Liver (tissue), 9 donors: ENCODE data around the gene SERPINA4. TPM values are rescaled to one million over a fixed set of nuclear protein-coding genes. Genes with fewer than 3 reads are reported as not detected.

Experiments used
- DNase-seq: peaks from one replicate; pipeline ENCODE4 v3.0.0-alpha.2; 2017; ENCODE audit warnings: low spot score
- H3K27ac ChIP-seq, 2 donors: one replicate each; pipeline ENCODE4 v1.7.0; 2013; ENCODE audit warnings: inconsistent platforms in 2 of 2, low read length in 2 of 2, control low read depth in 1 of 2, low read depth in 1 of 2, mild to moderate bottlenecking in 1 of 2
- H3K27me3 ChIP-seq, 4 donors: one replicate each; pipeline versions ENCODE4 v1.6.1 to v1.7.0; 2013; ENCODE audit warnings: low read length in 3 of 4, inconsistent platforms in 1 of 4, mild to moderate bottlenecking in 1 of 4, moderate library complexity in 1 of 4; ENCODE audit not compliant: control insufficient read depth in 4 of 4, insufficient read depth in 4 of 4
- H3K36me3 ChIP-seq, 4 donors: one replicate each; pipeline versions ENCODE4 v1.6.1 to v1.7.0; 2013; ENCODE audit warnings: low read length in 3 of 4, mild to moderate bottlenecking in 3 of 4, low read depth in 1 of 4, moderate library complexity in 1 of 4; ENCODE audit not compliant: control insufficient read depth in 4 of 4, insufficient read depth in 3 of 4
- H3K4me1 ChIP-seq, 4 donors: one replicate each; pipeline versions ENCODE4 v1.6.1 to v1.7.0; 2013; ENCODE audit warnings: low read length in 3 of 4, mild to moderate bottlenecking in 3 of 4, moderate library complexity in 1 of 4; ENCODE audit not compliant: control insufficient read depth in 4 of 4, insufficient read depth in 4 of 4
- H3K4me3 ChIP-seq, 3 donors: one replicate each; pipeline versions ENCODE4 v1.6.1 to v1.7.0; 2013; ENCODE audit warnings: low read length in 3 of 3, control low read depth in 1 of 3, low read depth in 1 of 3, mild to moderate bottlenecking in 1 of 3
- H3K9ac ChIP-seq, 2 donors: one replicate each; pipeline ENCODE4 v1.7.0; 2013; ENCODE audit warnings: low read length in 2 of 2, mild to moderate bottlenecking in 2 of 2, moderate library complexity in 2 of 2, control low read depth in 1 of 2, low read depth in 1 of 2
- H3K9me3 ChIP-seq, 4 donors: one replicate each; pipeline versions ENCODE4 v1.6.1 to v1.7.0; 2013; ENCODE audit warnings: low read length in 3 of 4; ENCODE audit not compliant: control insufficient read depth in 4 of 4
- ATF3 ChIP-seq: IDR thresholded peaks from 2 replicates; pipeline ENCODE4 v1.6.1; 2016; ENCODE audit warnings: antibody characterized with exemption
- CTCF ChIP-seq: fragments of 150-350 bp; IDR thresholded peaks from 2 replicates; pipeline ENCODE4 v1.5.1; 2017; ENCODE audit warnings: improper control_type of control experiment, low read depth, low read length; ENCODE audit not compliant: missing input control
- EGR1 ChIP-seq, 2 donors: IDR thresholded peaks; 2 replicates each; pipeline ENCODE4 v1.6.1; 2016 to 2018; ENCODE audit warnings: antibody characterized with exemption in 2 of 2, low read depth in 2 of 2
- FOXA1 ChIP-seq: IDR thresholded peaks from 2 replicates; pipeline ENCODE4 v1.6.1; 2016; ENCODE audit warnings: antibody characterized with exemption
- FOXA2 ChIP-seq: IDR thresholded peaks from 2 replicates; pipeline ENCODE4 v1.6.1; 2016; ENCODE audit warnings: antibody characterized with exemption
- GABPA ChIP-seq, 2 donors: IDR thresholded peaks in 1 of 2; conservative IDR thresholded peaks in 1 of 2; 2 replicates each; pipeline ENCODE4 v1.6.1; 2016; ENCODE audit warnings: antibody characterized with exemption in 2 of 2, mild to moderate bottlenecking in 1 of 2, moderate library complexity in 1 of 2
- HNF4A ChIP-seq, 2 donors: conservative IDR thresholded peaks; 2 replicates each; pipeline ENCODE4 v1.6.1; 2016; ENCODE audit warnings: antibody characterized with exemption in 2 of 2, mild to moderate bottlenecking in 2 of 2
- HNF4G ChIP-seq: IDR thresholded peaks from 2 replicates; pipeline ENCODE4 v1.6.1; 2016; ENCODE audit warnings: antibody characterized with exemption
- JUND ChIP-seq, 2 donors: IDR thresholded peaks; 2 replicates each; pipeline ENCODE4 v1.6.1; 2016; ENCODE audit warnings: antibody characterized with exemption in 2 of 2
- MAX ChIP-seq: IDR thresholded peaks from 2 replicates; pipeline ENCODE4 v1.6.1; 2016; ENCODE audit warnings: antibody characterized with exemption
- NR2F2 ChIP-seq: IDR thresholded peaks from 2 replicates; pipeline ENCODE4 v1.6.1; 2016; ENCODE audit warnings: antibody characterized with exemption
- RAD21 ChIP-seq, 2 donors: IDR thresholded peaks; 2 replicates each; pipeline ENCODE4 v1.6.1; 2016; ENCODE audit warnings: antibody characterized with exemption in 2 of 2, mild to moderate bottlenecking in 2 of 2
- REST ChIP-seq: IDR thresholded peaks from 2 replicates; pipeline ENCODE4 v1.6.1; 2016; ENCODE audit warnings: antibody characterized with exemption, mild to moderate bottlenecking
- RXRA ChIP-seq, 2 donors: IDR thresholded peaks; 2 replicates each; pipeline ENCODE4 v1.6.1; 2017 to 2018; ENCODE audit warnings: antibody characterized with exemption in 2 of 2, mild to moderate bottlenecking in 1 of 2
- SP1 ChIP-seq: IDR thresholded peaks from 2 replicates; pipeline ENCODE4 v1.6.1; 2018; ENCODE audit warnings: antibody characterized with exemption, mild to moderate bottlenecking
- TAF1 ChIP-seq: conservative IDR thresholded peaks from 2 replicates; pipeline ENCODE4 v1.6.1; 2016; ENCODE audit warnings: antibody characterized with exemption, mild to moderate bottlenecking
- YY1 ChIP-seq: IDR thresholded peaks from 2 replicates; pipeline ENCODE4 v1.6.1; 2016; ENCODE audit warnings: antibody characterized with exemption, mild to moderate bottlenecking
- ZBTB33 ChIP-seq: IDR thresholded peaks from 2 replicates; pipeline ENCODE4 v1.6.1; 2016; ENCODE audit warnings: antibody characterized with exemption
- WGBS: extraction: QIAGEN DNeasy Blood & Tissue Kit; methylation state at CpG from one replicate; pipeline ENCODE4 v1.1.7; 2013; 5-methylcytosine and 5-hydroxymethylcytosine counted together
- polyA plus RNA-seq, 2 donors: library from polyadenylated mRNA; stranded (reverse) in 1 of 2; unstranded in 1 of 2; fragments of 200-250 nt in 1 of 2; fragments of >200 nt in 1 of 2; fragmentation: Nextera tagmentation in 1 of 2; extraction: Ambion mirVana in 1 of 2; gene quantifications; one replicate each; pipeline versions ENCODE4 v1.2.1 to v1.2.3, GENCODE V29; 2013 to 2015
- total RNA-seq, 2 donors: library from RNA; depleted of rRNA; stranded (reverse); fragments of >200 nt; gene quantifications; one replicate each; pipeline ENCODE4 v1.2.3, GENCODE V29; 2014
- donor health status: healthy.
- donor health status: healthy.
- donor health status: healthy.
- donor health status: healthy.
- donor health status: healthy.

The SERPINA4 gene
- total and polyA plus RNA-seq, 4 donors: 50.5 to 150 (median 74.0) TPM

- no peaks in the 10 kb centered on the region for H3K36me3 ChIP-seq
- H3K9ac ChIP-seq: no peak overlapping the region
- no peak overlapping the region for H3K4me3 ChIP-seq
- TF ChIP-seq TAF1 (no peak), MAX (no peak), CTCF (no peak), FOXA2 (no peak), JUND (IDR thresholded peaks at IDR 0.05) (no peak), NR2F2 (no peak)
- no peaks in the 10 kb centered on the region for H3K9me3 ChIP-seq
- 53% methylated on average over 5 of the region's 5 CpGs for WGBS
- DNase-seq: no peak
- no peaks in the 10 kb centered on the region for H3K27me3 ChIP-seq
- peaks cover 7 to 27% (median 21%) of the 10 kb centered on the region in 4 donors for H3K4me1 ChIP-seq
- no peak overlapping the region for H3K27ac ChIP-seq
Measured at GRCh38 chr14:94521375-94522114, 39.7 kb upstream of the SERPINA4 start.

- no peak for DNase-seq
- WGBS: 50% methylated on average over 7 of the region's 7 CpGs
- H3K27me3 ChIP-seq: no peaks in the 10 kb centered on the region
- TF ChIP-seq JUND (IDR thresholded peaks at IDR 0.05) (peak in 1 of 2 donors; percentile 36), FOXA1 (peak; percentile 45), CTCF (no peak), GABPA (IDR thresholded peaks at IDR 0.05 in 1 of 2, conservative IDR thresholded peaks at IDR 0.05 in 1 of 2) (peak in 1 of 2 donors; percentile 14), MAX (no peak), HNF4G (peak; percentile 35), YY1 (peak; percentile 51), ZBTB33 (no peak), RXRA (IDR thresholded peaks at IDR 0.05) (peak; percentile 93 to 97), EGR1 (IDR thresholded peaks at IDR 0.05; ENCODE audit: low read depth in 2 of 2) (peak in 1 of 2 donors; percentile 29), ATF3 (no peak), FOXA2 (no peak), TAF1 (no peak), SP1 (peak; percentile 67), RAD21 (IDR thresholded peaks at IDR 0.05) (peak in 1 of 2 donors; percentile 51), NR2F2 (peak; percentile 80), REST (peak; percentile 69), HNF4A (conservative IDR thresholded peaks at IDR 0.05) (peak; percentile 75 to 89)
- no peaks in the 10 kb centered on the region for H3K36me3 ChIP-seq
- no peak overlapping the region for H3K4me3 ChIP-seq
- H3K9ac ChIP-seq: no peak overlapping the region
- H3K27ac ChIP-seq: no peak overlapping the region
- H3K9me3 ChIP-seq: no peaks in the 10 kb centered on the region
- peaks cover 7 to 27% (median 21%) of the 10 kb centered on the region in 4 donors for H3K4me1 ChIP-seq
Measured at GRCh38 chr14:94522115-94522724, 39.0 kb upstream of the SERPINA4 start.
